ENCODE results near the gene SLC16A9.
A peak's percentile ranks its signal among the peaks of the same experiment; 100 is the strongest.
"Not testable (repeated sequence)": the region's sequence is repeated elsewhere in the genome, so short reads cannot be mapped to it uniquely, and the experiment has no call there.

SLC16A9 gene, protein sequence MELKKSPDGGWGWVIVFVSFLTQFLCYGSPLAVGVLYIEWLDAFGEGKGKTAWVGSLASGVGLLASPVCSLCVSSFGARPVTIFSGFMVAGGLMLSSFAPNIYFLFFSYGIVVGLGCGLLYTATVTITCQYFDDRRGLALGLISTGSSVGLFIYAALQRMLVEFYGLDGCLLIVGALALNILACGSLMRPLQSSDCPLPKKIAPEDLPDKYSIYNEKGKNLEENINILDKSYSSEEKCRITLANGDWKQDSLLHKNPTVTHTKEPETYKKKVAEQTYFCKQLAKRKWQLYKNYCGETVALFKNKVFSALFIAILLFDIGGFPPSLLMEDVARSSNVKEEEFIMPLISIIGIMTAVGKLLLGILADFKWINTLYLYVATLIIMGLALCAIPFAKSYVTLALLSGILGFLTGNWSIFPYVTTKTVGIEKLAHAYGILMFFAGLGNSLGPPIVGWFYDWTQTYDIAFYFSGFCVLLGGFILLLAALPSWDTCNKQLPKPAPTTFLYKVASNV

DNA sequence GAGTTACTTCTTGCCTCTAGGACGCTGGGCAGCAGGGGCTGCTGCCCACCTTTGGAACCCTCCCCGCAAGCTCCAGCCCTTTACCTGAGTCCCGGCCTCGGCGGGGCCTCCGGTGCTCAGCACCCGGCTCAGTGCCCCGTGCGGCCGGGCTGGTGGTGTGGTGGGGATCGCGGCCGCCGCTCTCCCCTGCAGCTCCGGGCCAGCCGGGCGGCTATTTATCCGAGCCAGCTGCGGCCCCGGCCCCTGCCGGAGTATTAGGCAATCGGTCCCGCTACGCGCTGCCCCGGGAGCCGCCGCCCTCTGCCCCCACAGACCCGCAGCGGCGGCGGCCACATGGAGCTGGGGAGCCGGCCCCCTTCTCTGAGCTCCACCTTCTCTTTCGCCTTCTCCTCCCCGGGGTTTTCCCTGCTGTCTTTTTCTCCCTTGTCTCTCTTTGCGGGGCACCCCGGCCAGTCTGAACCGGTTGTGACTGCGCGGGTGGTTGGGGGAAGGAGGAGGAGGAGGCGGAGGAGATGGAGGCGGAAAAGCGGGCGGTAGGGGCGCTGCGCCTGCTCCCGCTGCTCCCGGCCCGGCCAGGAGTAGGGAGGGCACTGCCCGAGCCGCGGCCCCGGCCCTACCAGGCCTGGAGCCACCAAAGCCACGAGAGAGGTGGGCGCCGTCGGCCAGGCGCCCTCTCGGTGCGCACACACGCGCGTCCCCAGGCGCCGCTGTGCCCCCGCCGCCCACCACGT, at the start of gene SLC16A9:
SLC16A9 (minus strand) TSS at position 456 of the 731 bp plus-strand sequence. CDS start 25,559 bp downstream, outside the sequence.
- DNase-seq, result peak in 1 of 2 experiments; percentile 41

DNA sequence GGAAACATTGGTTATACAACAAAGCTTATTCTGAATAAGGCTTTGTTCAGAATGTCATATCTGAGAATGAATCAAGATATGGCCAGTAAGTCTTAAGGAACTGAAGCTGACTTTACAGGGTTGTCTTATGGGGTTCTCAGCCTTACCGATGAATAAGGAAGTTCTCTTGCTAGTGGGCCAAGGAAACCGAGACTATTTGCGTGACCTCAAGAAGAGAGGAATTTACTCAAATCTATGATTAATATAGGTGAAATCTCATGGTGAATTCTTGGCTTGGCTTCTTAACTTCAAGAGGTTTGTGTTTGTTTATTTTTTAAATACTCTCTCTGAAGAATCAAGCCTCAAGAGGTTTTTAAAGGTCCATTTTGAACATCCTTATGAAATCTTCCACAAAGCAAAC, 48.3 kb upstream of the SLC16A9 start:
- DNase-seq, result no peak

DNA sequence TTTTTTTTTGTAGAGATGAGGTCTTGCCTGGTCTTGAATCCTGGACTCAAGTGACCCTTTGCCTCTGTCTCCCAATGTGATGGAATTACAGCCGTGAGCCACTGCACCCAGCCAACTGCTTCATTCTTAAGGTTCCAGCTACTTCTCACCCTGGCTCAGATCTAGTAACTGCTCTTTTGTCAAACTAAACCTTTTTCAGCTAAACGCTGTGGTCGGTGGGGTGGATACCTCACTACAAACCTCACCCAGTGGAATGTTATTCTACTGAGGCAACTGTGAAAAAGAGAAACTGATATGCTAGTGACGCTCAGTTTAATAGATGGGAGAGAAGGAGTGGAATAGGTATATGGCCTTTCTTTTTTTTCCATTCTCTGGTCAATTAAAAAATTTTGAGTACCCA, 45.3 kb upstream of the SLC16A9 start:
- no peak for DNase-seq

DNA sequence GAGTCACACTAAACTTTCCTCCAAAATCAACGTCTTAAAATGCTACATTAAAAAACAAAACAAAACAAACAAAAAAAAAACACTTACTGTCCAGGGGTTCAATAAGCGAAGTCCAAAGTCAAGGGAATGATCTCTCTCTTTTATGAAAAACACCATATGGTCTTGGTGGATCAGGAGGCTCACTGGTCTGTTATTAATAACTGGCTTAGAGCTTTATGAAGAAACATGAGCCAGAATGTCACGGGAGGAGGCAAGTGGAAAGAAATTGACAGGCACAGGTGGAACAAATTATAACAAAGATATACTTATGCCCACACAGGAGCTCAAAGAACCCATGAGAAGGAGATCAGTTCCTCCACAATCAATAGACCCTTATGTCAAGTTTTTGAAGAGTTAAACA, 43.6 kb upstream of the SLC16A9 start, which contains the start of gene MRLN:
MRLN (minus strand) TSS at position 189 of the 400 bp plus-strand sequence.
- DNase-seq, result peak; percentile 77 to 92

DNA sequence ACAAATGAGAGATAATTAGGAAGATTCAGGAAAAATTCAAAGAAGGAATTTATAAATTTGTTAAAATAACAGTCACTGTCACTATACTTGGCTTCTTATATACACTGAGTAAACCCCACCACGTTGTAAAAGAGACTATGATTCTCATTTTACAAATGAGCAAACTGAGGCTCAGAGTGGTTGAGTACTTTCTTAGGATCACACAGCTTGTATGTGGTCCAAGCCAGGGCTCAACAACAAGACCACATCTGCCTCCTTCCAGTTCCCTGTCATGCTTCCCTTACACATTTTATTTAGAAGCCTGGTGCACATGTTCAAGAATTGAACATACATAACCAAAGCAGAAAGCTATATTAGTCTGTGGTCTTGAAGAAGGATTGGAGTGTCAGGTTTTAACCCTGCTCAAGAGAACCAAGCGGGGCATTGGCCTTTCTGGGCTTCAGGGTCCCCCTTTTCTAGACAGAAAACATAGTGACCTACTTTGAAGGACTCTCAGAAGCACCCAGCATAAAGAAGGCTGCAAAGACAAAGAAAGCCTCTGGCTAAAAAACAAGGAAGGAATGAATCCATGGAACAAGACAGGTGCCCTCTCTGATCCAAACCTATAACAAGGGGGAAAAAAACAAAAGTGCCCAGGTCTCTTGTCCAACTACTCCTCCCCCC, 42.8 kb upstream of the SLC16A9 start:
- peak in 1 of 2 experiments; percentile 5 for DNase-seq

DNA sequence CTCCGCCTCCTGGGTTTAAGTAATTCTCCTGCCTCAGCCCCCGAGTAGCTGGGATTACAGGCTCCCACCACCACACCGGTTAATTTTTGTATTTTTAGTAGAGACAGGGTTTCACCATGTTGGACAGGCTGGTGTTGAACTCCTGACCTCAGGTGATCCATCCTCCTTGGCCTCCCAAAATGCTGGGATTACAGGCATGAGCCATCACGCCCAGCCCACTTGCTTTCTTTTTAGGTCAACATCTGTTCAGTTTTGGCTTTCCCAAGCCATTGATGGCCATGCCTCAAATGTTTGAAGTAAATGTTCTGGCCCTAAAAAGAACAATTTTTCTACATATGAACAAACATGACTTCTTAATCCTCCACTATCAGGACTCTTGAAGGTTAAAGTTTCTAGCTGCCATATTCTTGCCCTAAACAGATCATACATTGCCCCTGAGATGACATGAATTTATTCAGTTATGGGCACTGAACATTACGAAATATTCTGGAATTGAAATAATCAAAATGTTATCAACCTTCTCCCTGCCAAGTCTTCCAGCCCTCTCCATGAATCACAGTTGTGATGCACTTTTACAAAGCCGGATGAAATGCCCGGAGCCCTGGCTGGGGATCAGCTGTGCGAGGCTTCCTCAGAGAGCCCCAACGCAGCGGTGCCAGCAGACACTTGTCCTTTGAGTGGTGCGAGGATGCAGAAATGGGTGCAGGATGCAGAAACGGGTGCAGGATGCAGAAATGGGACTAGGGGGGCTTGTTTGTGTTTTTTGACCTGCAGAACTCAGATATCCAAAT, 40.7 kb upstream of the SLC16A9 start:
- DNase-seq, result no peak

DNA sequence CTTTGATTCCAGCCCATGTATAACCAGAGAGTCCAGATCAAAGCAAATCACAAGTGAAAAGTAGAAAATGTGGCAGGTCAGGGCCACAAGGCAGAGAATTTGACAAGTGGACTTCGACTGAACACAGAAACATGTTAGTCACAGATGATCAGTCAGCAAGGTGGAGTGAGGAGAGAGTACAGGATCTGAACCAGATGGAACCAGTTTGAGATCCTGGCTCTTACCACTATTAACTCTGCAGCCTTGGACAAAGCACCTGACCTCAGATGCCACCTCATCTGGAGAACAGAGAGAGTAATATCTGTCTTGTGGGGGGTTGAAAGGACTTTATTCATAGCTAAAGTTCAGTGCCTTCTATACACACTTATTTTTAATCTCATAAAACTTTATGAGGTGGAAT, 39.2 kb upstream of the SLC16A9 start:
- no peak for DNase-seq

DNA sequence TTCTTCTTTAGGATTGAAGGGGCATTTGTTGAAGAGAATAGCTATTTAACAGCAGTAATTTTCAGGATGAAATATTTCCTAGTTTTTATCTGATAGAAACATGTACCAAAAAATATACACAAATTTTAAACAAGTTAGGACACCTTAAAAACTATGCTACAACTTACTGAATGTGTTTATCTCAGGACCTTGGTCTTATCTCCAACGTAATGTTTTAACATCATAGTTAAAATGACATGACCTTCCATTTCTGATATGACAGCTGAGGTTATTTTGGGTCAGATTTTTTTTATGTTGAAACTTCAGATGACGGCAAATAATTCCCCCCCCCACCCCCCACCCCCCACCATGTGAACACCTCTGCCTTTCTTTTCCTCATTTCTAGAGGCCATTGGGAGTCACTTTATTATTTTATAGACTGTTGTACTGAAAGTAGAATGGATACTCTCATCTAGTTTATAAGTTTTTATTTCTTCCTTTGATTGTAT, 35.6 kb upstream of the SLC16A9 start:
- no peak for DNase-seq

DNA sequence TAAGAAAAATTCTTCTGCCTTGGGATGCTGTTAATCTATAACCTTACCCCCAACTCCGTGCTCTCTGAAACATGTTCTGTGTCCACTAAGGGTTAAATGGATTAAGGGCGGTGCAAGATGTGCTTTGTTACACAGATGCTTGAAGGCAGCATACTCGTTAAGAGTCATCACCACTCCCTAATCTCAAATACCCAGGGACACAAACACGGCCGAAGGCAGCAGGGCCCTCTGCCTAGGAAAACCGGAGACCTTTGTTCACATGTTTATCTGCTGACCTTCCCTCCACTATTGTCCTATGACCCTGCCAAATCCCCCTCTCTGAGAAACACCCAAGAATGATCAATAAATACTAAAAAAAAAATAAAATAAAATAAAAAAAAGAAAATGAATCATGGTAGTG, 35.1 kb upstream of the SLC16A9 start:
- DNase-seq, result peak in 1 of 2 experiments; percentile 14

DNA sequence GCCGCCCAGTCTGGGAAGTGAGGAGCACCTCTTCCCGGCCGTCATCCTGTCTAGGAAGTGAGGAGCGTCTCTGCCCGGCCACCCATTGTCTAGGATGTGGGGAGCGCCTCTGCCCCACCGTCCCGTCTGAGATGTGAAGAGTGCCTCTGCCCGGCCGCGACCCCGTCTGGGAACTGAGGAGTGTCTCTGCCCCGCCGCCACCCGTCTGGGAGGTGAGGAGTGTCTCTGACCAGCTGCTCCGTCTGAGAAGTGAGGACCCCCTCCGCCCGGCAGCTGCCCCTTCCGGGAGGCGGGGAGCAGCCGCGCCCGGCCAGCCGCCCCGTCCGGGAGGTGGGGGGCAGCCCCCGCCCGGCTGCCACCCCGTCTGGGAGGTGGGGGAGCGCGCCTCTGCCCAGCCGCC, 34.5 kb upstream of the SLC16A9 start:
- not testable (repeated sequence) for DNase-seq

DNA sequence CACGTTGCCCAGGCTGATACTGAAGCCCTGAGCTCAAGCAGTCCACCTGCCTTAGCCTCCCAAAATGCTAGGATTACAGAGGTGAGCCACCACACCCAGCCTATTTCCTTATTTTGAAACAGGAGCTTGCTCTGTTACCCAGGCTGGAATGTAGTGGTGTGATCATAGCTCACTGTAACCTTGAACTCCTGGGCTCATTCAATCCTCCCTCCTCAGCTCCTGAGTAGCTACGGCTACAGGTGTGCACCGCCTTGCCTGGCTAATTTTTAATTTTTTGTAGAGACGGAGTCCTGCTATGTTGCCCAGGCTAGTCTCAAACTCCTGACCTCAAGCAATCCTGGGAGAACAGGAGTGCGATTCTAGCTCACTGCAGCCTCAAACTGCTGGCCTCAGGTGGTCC, 31.9 kb upstream of the SLC16A9 start:
- DNase-seq, result no peak

DNA sequence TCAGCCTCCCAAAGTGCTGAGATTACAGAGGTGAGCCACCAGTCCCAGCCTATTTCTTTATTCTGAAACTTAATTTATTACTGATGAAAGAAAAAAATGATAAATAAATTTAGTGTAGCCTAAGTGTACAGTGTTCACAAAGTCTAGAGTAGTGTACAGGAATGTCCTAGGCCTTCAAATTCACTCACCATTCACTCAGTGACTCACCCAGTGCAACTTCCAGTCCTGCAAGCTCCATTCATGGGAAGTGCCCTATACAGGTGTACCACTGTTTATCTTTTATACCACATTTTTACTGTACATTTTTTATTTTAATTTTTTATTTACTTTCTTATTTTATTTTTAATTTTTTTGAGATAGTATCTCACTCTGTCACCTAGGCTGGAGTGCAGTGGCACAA, 31.4 kb upstream of the SLC16A9 start:
- DNase-seq, result no peak

DNA sequence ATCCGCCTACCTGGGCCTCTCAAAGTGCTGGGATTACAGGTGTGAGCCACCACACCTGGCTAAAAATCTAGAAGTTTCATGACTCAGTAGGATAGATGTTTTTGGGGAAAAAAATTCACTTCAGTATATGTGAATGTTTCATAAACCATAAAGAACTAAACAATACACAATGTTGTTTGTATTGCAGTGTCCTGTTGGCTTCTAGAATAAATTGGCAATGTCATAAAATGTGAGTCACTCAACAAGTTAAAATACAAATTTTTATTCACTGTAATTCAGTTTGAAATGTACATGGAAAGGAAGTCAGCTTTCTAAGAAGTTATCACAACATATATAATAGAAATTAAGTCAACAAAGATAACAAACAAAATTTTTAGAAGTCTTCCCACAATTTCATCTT, 27.1 kb upstream of the SLC16A9 start:
- DNase-seq, result no peak

DNA sequence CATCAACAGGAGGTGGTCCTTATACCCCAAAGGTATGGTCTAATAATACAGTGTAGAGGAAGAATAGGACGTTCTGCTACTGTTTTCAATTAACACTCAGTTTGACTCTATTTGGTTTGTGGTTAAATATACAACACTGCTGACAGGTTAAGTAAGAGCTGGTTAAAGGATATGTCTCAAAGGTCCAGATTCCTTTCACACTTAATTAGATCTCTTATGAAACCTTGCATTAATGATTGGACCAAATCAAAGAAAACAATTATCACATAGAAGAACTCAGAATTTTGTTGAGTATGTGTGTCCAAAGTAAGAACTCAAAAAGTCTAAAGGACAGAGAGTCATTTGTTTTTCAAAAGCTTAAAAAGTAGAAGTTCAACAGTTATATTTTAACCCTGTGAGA, 25.6 kb upstream of the SLC16A9 start:
- DNase-seq, result no peak

DNA sequence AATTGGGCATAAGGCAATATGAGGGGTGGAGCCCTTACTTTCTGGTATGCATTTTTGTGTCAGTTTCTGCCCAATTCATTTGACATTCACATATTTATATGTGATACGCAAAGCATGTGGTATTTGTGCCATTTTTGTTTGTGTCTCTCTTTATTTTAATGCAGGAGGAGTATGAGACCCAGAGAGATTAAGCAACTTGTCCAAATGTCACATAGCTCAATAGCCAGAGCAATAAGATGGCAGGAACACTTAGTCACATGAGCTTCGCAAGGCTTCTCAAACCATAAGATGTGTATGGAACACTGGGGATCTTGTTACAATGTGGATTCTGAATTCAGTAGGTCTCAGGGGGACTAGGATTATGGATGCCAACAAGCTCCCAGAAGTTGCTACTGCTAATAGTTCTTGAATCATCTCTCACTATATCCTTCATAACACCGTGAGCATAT, 24.4 kb upstream of the SLC16A9 start:
- DNase-seq, result no peak

DNA sequence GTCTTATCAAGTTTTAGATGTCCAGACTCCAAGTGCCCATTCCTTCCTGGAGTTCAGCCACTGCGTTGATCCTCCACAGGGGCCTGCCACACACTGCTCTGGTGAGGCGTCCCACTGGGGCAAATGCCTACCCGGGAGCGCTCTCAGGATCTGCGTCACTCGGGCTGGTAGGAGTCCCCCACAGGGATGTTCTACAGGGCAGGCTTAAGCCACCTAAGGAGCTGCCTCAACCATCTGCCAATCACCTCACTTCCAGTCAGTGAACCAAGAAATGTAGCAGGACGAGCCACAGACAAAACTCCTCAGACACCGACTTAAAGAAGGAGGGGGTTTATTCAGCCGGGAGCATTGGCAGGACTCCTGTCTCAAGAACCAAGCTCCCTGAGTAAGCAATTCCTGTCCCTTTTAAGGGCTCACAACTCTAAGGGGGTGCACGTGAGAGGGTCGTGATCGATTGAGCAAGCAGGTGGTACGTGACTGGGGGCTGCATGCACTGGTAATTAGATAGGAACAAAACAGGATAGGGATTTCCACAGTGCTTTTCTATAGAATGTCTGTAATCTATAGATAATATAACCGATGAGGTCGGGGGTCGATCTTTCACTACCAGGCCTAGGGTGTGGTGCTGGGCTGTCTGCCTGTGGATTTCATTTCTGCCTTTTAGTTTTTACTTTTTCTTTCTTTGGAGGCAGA, 23.8 kb upstream of the SLC16A9 start:
- not testable (repeated sequence) for DNase-seq

DNA sequence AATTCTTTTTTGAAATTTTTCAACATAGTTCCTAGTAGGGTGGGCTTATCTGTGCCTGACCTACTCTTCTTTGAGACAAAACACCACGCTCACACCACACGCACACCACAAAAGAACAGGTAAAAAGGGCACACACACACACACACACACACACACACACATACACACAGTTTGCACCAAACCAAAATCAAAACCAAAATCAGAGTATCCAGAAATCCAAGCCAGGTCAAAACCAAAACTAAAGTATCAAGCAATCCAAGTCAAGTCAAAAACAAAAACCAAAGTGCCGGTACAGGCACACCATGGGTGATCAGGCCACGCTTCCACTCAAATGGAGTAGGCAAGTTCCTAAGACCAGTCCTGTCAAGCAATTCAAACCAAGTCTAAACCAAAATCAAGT, 23.2 kb upstream of the SLC16A9 start:
- DNase-seq, result not testable (repeated sequence)

DNA sequence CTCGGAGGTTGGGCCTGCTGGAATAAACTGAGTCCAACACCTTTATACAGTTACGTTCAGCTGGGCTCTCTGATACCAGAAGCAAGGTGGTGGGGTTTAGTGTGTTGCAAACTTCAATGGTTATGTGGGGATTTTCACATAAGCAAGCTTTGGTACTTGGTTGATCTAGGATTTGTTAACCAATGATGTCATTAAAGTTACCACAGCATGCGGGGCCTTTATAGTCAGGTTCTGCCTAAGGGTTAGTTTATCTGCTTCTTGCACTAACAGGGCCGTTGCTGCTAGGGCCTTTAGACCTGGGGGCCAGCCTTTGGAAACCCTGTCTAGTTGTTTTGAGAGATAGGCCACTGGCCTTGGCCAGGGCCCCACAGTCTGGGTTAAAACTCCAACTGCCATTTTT, 19.5 kb upstream of the SLC16A9 start:
- DNase-seq, result not testable (repeated sequence)

DNA sequence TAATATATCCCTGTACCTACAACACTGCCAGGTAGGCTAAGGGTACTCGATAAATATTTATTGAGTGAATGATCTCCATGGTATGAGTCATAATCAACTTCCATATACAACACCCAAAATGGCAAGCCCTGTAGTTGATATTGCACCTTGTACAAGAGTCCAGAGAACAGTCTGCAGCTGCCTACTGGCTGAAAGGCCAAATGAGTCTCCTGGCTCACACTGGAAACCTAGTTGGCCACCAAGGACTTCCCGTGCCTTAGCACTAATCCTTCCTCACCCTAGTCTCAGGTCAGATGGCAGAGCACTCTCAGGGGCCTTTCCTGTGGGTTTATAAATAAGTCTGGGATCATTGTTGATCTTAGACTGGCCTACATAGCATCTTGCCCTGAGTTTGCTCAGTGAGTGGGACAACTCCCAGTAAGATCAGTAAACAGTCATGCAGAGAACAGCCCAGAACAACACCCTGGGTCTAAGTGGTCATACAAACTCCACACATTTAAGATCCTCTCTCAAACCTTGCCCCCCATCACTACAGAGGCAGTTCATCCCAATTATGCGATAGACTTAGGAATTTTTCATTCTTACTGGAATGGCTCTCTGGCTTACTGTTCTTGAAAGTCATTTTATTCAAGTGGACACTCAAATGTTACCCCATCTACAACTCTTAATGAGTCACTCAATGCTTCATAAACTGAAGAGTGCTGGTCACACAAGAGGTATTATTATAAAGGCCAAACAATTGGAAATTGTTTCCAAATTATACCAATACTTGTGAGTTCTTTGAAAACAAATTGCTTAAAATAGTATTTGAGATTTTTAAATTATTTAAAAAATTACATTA, 14.7 kb upstream of the SLC16A9 start:
- DNase-seq, result no peak

DNA sequence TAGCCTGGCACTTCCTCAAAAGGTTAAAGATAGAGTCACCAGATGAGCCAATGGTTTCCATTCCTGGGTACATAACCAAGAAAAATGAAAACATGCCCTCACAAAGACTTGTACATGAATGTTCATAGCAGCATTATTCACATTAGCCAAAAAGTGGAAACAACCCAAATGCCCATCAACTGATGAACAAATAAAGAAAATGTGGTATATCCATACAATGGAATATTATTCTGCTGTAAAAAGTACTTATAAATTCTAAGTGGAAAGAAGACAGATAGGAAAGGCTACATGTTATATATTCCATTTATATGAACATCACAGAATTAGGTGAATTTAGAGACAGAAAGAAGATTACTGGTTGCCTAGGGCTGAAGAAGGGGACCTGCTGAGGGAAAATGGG, 10.7 kb upstream of the SLC16A9 start:
- DNase-seq, result no peak

DNA sequence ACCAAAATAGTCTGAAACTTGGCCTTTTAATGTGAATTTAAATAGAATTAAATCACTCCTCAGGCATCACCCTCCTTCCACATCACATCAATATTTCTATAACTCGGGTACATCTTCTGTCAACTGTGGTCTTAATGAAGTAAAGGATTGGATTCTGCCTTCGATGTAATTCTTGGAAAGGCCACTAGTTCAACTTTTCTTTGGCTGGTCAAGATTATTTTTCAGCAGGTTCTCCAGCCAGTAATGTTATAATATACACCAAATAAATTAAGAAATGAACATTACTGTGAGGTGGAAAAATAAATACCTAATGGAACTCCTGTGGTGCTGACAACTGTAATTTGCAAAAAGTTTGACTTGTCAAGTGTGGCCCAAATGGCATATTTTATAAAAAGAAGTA, 9.7 kb upstream of the SLC16A9 start:
- no peak for DNase-seq

All from NCI-H524 (cell line).